RCC 7860 (cell line): Measurements from ENCODE around the gene ARL14EP.
A peak's percentile ranks its signal among the peaks of the same experiment; 100 is the strongest.

Source experiments
- DNase-seq: peaks from one replicate; pipeline ENCODE4 v3.0.0-alpha.2; 2015; ENCODE audit warnings: low spot score
- FAIRE-seq: peaks from 2 replicates; lab custom pipeline; 2012; peaks lifted over from hg19 to GRCh38; lab: Jason Lieb, UNC

Gene ARL14EP

DNA sequence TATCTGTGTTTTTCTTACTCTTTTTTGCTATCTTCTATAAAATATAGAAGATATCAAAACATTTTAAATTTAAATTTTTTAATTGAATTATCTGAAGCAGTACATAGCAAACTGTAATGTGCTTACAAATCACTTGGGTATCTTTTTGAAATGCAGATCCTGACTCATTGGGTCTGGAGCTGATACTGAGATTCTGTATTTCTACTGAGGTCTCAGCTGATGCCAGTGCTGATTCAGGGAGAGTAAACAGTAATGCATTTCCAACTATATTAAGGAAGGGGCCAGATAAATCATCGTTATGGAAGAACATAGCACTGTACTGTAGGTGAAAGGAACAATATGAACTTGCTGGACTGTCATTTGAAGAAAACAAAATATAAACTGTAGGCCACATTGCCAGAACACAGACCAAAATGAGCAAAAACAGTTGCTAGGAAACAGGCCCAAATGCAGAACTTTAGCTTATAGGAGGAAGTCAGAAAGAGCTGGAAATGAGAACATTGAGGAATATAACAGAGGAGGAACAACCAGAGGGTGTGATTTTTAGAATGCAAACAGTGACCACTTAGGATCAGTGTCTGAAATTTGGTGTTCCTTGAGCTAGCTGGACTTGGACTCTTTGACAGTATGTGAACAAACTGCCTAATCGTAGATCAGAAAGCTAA is 3.3 kb downstream of the ARL14EP start:
- FAIRE-seq (no peak), DNase-seq (no peak)

GRCh38 chr11:30326906-30327305 is 4.0 kb downstream of the ARL14EP start:
- DNase-seq (no peak), FAIRE-seq (no peak)

GRCh38 chr11:30328681-30329080 is 5.8 kb downstream of the ARL14EP start:
- DNase-seq = no peak
- no peak for FAIRE-seq

GRCh38 chr11:30329150-30329940 is 6.4 kb downstream of the ARL14EP start:
- FAIRE-seq (no peak), DNase-seq (no peak)

- DNase-seq (no peak), FAIRE-seq (no peak)
Observed at GRCh38 chr11:30333405-30333804, 10.5 kb downstream of the ARL14EP start.

- DNase-seq = no peak
- FAIRE-seq = no peak
Observed at GRCh38 chr11:30342736-30343166, 19.8 kb downstream of the ARL14EP start.

- no peak for FAIRE-seq
Observed at GRCh38 chr11:30344085-30344484, 21.2 kb downstream of the ARL14EP start.

GRCh38 chr11:30345644-30346043 is 22.7 kb downstream of the ARL14EP start:
- DNase-seq (no peak), FAIRE-seq (no peak)

More at GRCh38 chr11:30344085-30344484, 21.2 kb downstream of the ARL14EP start:
- no peak for DNase-seq

DNA sequence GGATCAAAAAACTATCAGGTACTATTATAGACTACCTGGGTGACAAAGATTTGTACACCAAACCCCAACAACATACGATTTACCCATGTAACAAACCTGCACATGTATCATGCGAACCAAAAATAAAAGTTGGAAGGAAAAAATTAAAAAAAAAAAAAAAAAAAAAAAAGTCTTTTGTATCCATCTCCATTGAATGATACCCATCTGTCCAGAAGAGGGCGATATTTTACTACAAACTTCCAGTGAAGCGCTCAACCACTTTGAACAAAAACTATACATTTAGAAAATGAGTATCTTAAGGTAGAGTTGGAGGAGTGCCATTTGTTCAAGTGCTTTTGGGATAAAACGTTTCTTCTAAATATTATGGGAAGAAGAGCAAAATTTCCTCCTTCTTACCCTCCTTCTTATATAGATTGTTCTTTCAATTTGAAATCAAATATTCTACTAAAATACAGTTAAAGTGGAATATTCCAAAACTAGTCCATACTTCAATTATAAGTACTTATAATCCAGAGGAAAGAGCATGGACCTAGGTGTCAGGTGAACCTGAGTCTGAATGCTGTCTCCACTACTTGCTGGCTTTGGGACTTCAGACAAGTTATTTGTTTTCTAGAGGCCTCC is 23.3 kb downstream of the ARL14EP start:
- peak; percentile 62 for FAIRE-seq

DNA sequence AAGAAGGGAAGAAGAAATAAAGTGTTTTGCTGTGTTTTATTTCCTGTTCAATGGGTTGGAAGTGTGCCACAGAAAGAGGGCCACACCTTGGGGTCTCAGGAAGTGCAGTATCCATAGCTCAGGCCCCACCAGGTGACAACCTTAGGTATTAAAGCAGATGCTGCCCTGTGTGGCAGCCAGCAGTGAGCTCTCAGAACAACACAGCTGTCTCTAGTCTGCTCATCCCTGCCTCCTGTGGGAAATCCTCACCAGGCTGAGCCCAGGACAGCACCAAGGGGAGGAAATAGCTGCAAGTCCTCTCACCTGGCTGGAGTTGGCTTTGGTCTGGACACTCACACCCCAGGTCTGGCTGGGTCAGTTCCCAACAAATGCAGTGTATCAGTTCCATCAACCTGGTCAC is 25.1 kb downstream of the ARL14EP start:
- FAIRE-seq (no peak), DNase-seq (no peak)

More for the DNA sequence above, 23.3 kb downstream of the ARL14EP start:
- peak; percentile 14 for DNase-seq

GRCh38 chr11:30349885-30350284 is 27.0 kb downstream of the ARL14EP start:
- DNase-seq = no peak
- no peak for FAIRE-seq

GRCh38 chr11:30350384-30350783 is 27.5 kb downstream of the ARL14EP start:
- DNase-seq (no peak), FAIRE-seq (no peak)

DNA sequence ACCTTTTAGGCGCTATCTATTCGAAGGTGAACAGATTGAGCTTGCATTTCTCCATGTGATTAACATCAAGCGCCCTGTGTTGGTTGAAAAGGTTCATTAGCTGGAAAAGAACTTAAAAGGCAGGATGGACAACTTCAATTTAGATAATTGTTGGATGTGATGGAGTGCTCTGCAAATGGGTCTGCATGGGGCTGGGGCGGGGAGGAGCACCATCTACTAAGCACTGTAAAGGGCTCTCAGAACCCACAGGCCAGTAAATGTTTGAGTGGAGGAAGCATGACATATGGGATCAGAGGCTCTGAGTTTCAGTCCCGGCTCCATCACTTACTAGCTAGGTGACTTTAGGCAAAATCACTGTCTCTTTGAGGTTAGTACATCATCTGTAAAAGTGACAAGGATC is 28.2 kb downstream of the ARL14EP start:
- no peak for FAIRE-seq
- no peak for DNase-seq

- DNase-seq (no peak), FAIRE-seq (no peak)
Observed at GRCh38 chr11:30356391-30356790, 33.5 kb downstream of the ARL14EP start.

GRCh38 chr11:30357872-30358271 is 35.0 kb downstream of the ARL14EP start:
- no peak for DNase-seq
- no peak for FAIRE-seq

GRCh38 chr11:30358536-30358935 is 35.6 kb downstream of the ARL14EP start:
- no peak for FAIRE-seq
- DNase-seq = no peak

- DNase-seq = no peak
- no peak for FAIRE-seq
Observed at GRCh38 chr11:30360741-30361140, 37.8 kb downstream of the ARL14EP start.

- DNase-seq (no peak), FAIRE-seq (no peak)
Observed at GRCh38 chr11:30364139-30364836, 41.4 kb downstream of the ARL14EP start.

- no peak for FAIRE-seq
- DNase-seq = no peak
Observed at GRCh38 chr11:30364837-30365482, 42.1 kb downstream of the ARL14EP start.

GRCh38 chr11:30365793-30366517 is 43.1 kb downstream of the ARL14EP start:
- DNase-seq (no peak), FAIRE-seq (no peak)
